ENCODE results near the gene PTPN21. TPM values are rescaled to one million over a fixed set of nuclear protein-coding genes. Genes with fewer than 3 reads are reported as not detected.

PTPN21 gene
- total RNA-seq, 1 donor = 14.2 TPM

- peak; percentile 69 for DNase-seq (ENCODE audit: low read depth)
- no peak for TF ChIP-seq CTCF (IDR thresholded peaks at IDR 0.05; ENCODE audit: insufficient read depth, low read depth, low read length)
- no peak overlapping the region for H3K4me3 ChIP-seq (ENCODE audit: low read depth, low read length)
Observed at GRCh38 chr14:88468406-88468805, 86.4 kb downstream of the PTPN21 start.

- no peak overlapping the region for H3K4me3 ChIP-seq (ENCODE audit: low read depth, low read length)
- peak; percentile 58 for TF ChIP-seq CTCF (IDR thresholded peaks at IDR 0.05; ENCODE audit: insufficient read depth, low read depth, low read length)
- peak; percentile 21 for DNase-seq (ENCODE audit: low read depth)
Observed at GRCh38 chr14:88463318-88463717, 91.5 kb downstream of the PTPN21 start.

- TF ChIP-seq CTCF (IDR thresholded peaks at IDR 0.05; ENCODE audit: insufficient read depth, low read depth, low read length) = no peak
- no peak overlapping the region for H3K4me3 ChIP-seq (ENCODE audit: low read depth, low read length)
- no peak for DNase-seq (ENCODE audit: low read depth)
Observed at GRCh38 chr14:88454886-88455285, 99.9 kb downstream of the PTPN21 start.

GRCh38 chr14:88452231-88452630 lies 102.6 kb downstream of the PTPN21 start:
- no peak for TF ChIP-seq CTCF (IDR thresholded peaks at IDR 0.05; ENCODE audit: insufficient read depth, low read depth, low read length)
- DNase-seq (ENCODE audit: low read depth) = no peak

GRCh38 chr14:88439088-88439487 lies 115.7 kb downstream of the PTPN21 start:
- TF ChIP-seq CTCF (IDR thresholded peaks at IDR 0.05; ENCODE audit: insufficient read depth, low read depth, low read length) = no peak
- H3K4me3 ChIP-seq (ENCODE audit: low read depth, low read length) = no peak overlapping the region
- DNase-seq (ENCODE audit: low read depth) = no peak

More at GRCh38 chr14:88452231-88452630, 102.6 kb downstream of the PTPN21 start:
- no peak overlapping the region for H3K4me3 ChIP-seq (ENCODE audit: low read depth, low read length)

- peak; percentile 35 for TF ChIP-seq CTCF (IDR thresholded peaks at IDR 0.05; ENCODE audit: insufficient read depth, low read depth, low read length)
- H3K4me3 ChIP-seq (ENCODE audit: low read depth, low read length) = no peak overlapping the region
- peak; percentile 8 for DNase-seq (ENCODE audit: low read depth)
Observed at GRCh38 chr14:88437658-88438057, 117.1 kb downstream of the PTPN21 start.

- no peak overlapping the region for H3K4me3 ChIP-seq (ENCODE audit: low read depth, low read length)
- no peak for TF ChIP-seq CTCF (IDR thresholded peaks at IDR 0.05; ENCODE audit: insufficient read depth, low read depth, low read length)
- DNase-seq (ENCODE audit: low read depth) = no peak
Observed at GRCh38 chr14:88430976-88431375, 123.8 kb downstream of the PTPN21 start.

Data from fibroblast of villous mesenchyme (primary cell).